ENCODE data around the gene ALG12.

The ALG12 gene

DNA sequence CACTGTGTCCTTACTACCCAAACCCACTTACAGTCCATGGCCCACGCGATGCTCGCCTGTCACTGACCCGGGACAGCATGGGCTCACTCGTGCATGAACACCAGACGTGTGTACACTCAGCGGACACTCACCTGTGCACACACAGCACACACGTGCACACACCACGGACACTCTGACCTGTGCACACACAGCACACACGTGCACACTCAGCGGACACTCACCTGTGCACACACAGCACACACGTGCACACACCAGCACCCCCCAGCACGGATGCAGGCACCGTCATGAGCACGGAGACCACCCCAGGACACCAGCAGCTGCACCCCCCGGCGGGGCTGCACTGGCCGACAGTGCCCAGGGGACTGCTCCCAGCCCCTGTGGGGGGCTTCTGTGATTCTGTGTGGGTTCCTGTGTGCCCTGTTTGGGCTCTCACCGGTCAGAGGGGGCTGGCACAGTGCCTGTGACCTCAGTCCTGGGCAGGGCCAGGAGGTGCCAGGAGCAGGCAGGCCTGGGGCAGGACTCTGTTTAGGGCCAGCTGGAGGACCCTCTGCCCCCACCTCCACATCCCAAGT lies 20.4 kb upstream of the ALG12 start:
- TF ChIP-seq CTCF (IDR thresholded peaks at IDR 0.05; ENCODE audit: insufficient read depth, low read length, poor library complexity, severe bottlenecking): no peak
- Histone ChIP-seq H3K4me3 (replicated peaks; ENCODE audit: low read depth, low read length) (no peak overlapping the region), H3K36me3 (ENCODE audit: control insufficient read depth, insufficient read depth, low read length) (no peaks in the 10 kb centered on the region), H3K27me3 (replicated peaks; ENCODE audit: control insufficient read depth, insufficient read depth, low read length) (no peaks in the 10 kb centered on the region)
- no peak for DNase-seq (ENCODE audit: extremely low read depth, insufficient read length)

DNA sequence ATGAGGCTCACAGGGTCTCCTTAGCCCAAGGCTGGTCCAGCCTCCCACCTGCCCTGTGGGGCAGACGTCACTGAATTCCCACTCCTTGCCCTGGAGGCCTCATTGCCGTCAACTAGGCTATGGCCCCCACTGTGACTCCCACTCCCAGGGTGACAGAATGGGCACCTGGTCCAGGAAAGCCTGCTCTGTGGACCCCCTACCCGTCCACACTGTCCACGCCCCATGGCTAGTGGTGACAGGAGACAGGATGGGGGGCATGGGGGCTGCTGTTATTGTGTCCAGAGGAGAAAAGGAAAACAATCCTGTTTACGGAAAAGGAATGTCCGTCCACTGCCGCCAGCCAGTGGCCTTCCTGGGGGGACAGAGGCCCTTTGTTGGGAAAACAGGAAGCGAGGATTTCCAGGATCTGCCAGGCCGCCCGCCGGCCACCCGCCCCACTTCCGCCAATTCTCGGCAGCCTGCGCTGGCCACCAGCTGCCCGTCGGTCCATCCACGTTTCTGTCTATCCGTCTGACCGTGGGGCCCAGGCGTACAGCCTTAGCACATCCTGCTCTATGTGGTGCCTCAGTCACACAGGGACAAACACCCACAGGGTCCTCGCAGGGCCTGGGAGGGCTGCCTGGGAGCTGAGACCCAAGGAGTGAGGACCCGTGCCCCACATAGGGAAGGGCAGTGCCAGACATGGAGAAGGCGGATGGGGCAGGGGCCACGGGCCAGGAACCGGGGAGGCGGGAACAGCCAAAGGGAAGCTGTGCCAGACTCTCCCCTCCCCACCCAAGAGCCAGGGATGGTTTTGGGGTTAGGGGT lies 19.7 kb upstream of the ALG12 start:
- no peak for TF ChIP-seq CTCF (IDR thresholded peaks at IDR 0.05; ENCODE audit: insufficient read depth, low read length, poor library complexity, severe bottlenecking)
- no peaks in the 10 kb centered on the region for H3K36me3 ChIP-seq (ENCODE audit: control insufficient read depth, insufficient read depth, low read length)
- H3K4me3 ChIP-seq (replicated peaks; ENCODE audit: low read depth, low read length): no peak overlapping the region
- no peak for DNase-seq (ENCODE audit: extremely low read depth, insufficient read length)
- H3K27me3 ChIP-seq (replicated peaks; ENCODE audit: control insufficient read depth, insufficient read depth, low read length): no peaks in the 10 kb centered on the region

GRCh38 chr22:49936973-49937757 lies 18.9 kb upstream of the ALG12 start:
- no peak for DNase-seq (ENCODE audit: extremely low read depth, insufficient read length)
- TF ChIP-seq CTCF (IDR thresholded peaks at IDR 0.05; ENCODE audit: insufficient read depth, low read length, poor library complexity, severe bottlenecking): no peak
- H3K4me3 ChIP-seq (replicated peaks; ENCODE audit: low read depth, low read length): no peak overlapping the region
- no peaks in the 10 kb centered on the region for H3K27me3 ChIP-seq (replicated peaks; ENCODE audit: control insufficient read depth, insufficient read depth, low read length)
- no peaks in the 10 kb centered on the region for H3K36me3 ChIP-seq (ENCODE audit: control insufficient read depth, insufficient read depth, low read length)

DNA sequence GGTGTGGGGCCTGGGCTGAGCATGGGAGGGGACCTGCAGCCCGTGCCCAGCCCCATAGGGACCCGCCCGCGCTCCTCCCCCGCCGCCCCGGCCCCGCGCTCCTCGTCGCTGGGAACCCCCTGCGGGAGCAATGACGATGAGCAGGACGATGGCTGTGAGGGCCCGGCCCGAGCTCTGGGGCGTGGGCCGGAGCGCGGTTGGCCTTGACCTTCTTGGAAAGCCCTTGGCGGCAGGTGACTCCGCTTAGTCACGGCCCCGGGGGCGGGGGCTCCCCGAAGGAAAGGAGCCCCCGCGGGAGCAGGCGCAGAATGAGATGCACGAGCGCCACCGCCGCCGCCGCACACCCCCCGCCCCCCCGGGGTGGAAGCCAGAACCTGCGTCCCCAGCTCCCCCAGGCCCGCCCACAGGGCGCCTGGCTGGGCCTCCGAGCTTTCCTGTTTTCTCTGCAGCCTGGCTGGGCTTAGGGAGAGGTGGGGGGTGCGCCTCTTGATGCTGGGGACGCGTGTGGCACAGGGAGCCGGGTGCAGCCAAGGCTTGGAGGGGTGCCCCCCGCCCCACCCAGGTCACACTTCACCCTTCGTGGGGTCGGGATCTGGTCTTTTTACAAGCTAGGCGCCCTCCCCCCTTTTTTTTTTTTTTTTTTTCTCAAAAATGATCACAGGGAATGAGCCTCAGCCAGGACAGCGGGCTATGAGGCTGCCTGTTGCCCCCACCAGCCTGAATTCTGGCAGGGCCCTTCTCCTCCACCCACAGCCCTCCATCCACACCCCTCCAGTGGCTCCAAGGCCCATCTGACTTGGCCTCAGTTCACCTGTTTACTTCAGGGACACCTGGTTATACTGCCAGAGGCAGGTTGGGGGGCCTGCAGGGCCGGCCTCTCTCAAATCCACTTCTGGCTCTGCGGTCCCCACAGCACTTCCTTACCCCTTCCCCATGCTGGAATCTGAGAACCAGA lies 18.1 kb upstream of the ALG12 start:
- TF ChIP-seq CTCF (IDR thresholded peaks at IDR 0.05; ENCODE audit: insufficient read depth, low read length, poor library complexity, severe bottlenecking): peak; percentile 13
- Histone ChIP-seq H3K36me3 (ENCODE audit: control insufficient read depth, insufficient read depth, low read length) (no peaks in the 10 kb centered on the region), H3K27me3 (replicated peaks; ENCODE audit: control insufficient read depth, insufficient read depth, low read length) (no peaks in the 10 kb centered on the region), H3K4me3 (replicated peaks; ENCODE audit: low read depth, low read length) (peak overlapping the region; percentile 73)
- peak; percentile 96 for DNase-seq (ENCODE audit: extremely low read depth, insufficient read length)

- no peak for DNase-seq (ENCODE audit: extremely low read depth, insufficient read length)
- H3K4me3 ChIP-seq (replicated peaks; ENCODE audit: low read depth, low read length): peak overlapping the region; percentile 73
- no peak for TF ChIP-seq CTCF (IDR thresholded peaks at IDR 0.05; ENCODE audit: insufficient read depth, low read length, poor library complexity, severe bottlenecking)
- no peaks in the 10 kb centered on the region for H3K36me3 ChIP-seq (ENCODE audit: control insufficient read depth, insufficient read depth, low read length)
- no peaks in the 10 kb centered on the region for H3K27me3 ChIP-seq (replicated peaks; ENCODE audit: control insufficient read depth, insufficient read depth, low read length)
These were observed 17.3 kb upstream of the ALG12 start for GRCh38 chr22:49935561-49935960.

Measured in GM06990 (cell line).